ENCODE results near the gene NOD1.

DNA sequence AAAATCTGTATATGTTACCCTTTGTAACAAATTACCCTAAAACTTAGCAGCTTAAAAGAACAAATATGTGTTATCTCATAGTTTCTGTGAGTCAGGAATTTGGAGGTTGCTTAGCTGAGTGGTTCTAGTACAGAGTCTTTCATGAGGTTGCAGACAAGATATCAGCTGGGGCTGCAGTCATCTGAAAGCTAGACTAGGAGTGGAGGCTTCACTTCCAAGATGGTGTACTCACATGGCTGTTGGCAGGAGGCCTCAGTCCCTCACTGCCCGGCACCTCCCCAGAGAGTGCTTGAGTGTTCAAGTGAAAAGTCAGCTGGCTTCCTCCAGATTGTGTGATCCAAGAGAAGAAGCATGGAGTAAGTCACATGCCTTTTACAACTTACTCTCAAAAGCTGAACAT is 42.9 kb upstream of the NOD1 start:
- TF ChIP-seq, protein P1, sequence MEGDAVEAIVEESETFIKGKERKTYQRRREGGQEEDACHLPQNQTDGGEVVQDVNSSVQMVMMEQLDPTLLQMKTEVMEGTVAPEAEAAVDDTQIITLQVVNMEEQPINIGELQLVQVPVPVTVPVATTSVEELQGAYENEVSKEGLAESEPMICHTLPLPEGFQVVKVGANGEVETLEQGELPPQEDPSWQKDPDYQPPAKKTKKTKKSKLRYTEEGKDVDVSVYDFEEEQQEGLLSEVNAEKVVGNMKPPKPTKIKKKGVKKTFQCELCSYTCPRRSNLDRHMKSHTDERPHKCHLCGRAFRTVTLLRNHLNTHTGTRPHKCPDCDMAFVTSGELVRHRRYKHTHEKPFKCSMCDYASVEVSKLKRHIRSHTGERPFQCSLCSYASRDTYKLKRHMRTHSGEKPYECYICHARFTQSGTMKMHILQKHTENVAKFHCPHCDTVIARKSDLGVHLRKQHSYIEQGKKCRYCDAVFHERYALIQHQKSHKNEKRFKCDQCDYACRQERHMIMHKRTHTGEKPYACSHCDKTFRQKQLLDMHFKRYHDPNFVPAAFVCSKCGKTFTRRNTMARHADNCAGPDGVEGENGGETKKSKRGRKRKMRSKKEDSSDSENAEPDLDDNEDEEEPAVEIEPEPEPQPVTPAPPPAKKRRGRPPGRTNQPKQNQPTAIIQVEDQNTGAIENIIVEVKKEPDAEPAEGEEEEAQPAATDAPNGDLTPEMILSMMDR (IDR thresholded peaks at IDR 0.05) = no peak
- TF ChIP-seq POLR2A (IDR thresholded peaks at IDR 0.05) = no peak
